ENCODE data around the gene TARS3.
"Not testable (repeated sequence)": the region's sequence is repeated elsewhere in the genome, so short reads cannot be mapped to it uniquely, and the experiment has no call there.

Gene TARS3

GRCh38 chr15:101637038-101637437, 87.2 kb downstream of the TARS3 start:
- no peak overlapping the region for H3K27ac ChIP-seq
- TF ChIP-seq CTCF (IDR thresholded peaks at IDR 0.05) (no peak), ZFX (IDR thresholded peaks at IDR 0.05; ENCODE audit: borderline replicate concordance) (no peak)

GRCh38 chr15:101635944-101636727, 88.1 kb downstream of the TARS3 start:
- TF ChIP-seq CTCF (IDR thresholded peaks at IDR 0.05) = no peak
- no peak for TF ChIP-seq ZFX (IDR thresholded peaks at IDR 0.05; ENCODE audit: borderline replicate concordance)

GRCh38 chr15:101633356-101633755, 90.9 kb downstream of the TARS3 start:
- TF ChIP-seq CTCF (IDR thresholded peaks at IDR 0.05) (no peak), ZFX (IDR thresholded peaks at IDR 0.05; ENCODE audit: borderline replicate concordance) (no peak)
- no peak overlapping the region for H3K27ac ChIP-seq

More at GRCh38 chr15:101635944-101636727, 88.1 kb downstream of the TARS3 start:
- no peak overlapping the region for H3K27ac ChIP-seq

- not testable (repeated sequence) for H3K27ac ChIP-seq
Observed at GRCh38 chr15:101626729-101627128, 97.5 kb downstream of the TARS3 start.

GRCh38 chr15:101625980-101626379, 98.3 kb downstream of the TARS3 start:
- TF ChIP-seq CTCF (IDR thresholded peaks at IDR 0.05) = no peak
- TF ChIP-seq ZFX (IDR thresholded peaks at IDR 0.05; ENCODE audit: borderline replicate concordance) = no peak

GRCh38 chr15:101625184-101625583, 99.1 kb downstream of the TARS3 start:
- TF ChIP-seq CTCF (IDR thresholded peaks at IDR 0.05) = no peak
- TF ChIP-seq ZFX (IDR thresholded peaks at IDR 0.05; ENCODE audit: borderline replicate concordance) = no peak
- H3K27ac ChIP-seq = no peak overlapping the region

More at GRCh38 chr15:101625980-101626379, 98.3 kb downstream of the TARS3 start:
- no peak overlapping the region for H3K27ac ChIP-seq

- TF ChIP-seq ZFX (IDR thresholded peaks at IDR 0.05; ENCODE audit: borderline replicate concordance) (no peak), CTCF (IDR thresholded peaks at IDR 0.05) (no peak)
- no peak overlapping the region for H3K27ac ChIP-seq
Observed at GRCh38 chr15:101623367-101624304, 100.6 kb downstream of the TARS3 start.

Measured in 22Rv1 (cell line).